Esophagus squamous epithelium (tissue), 4 donors: ENCODE measurements around the gene MUSTN1.

Experiments
- CTCF ChIP-seq, 6 experiments: fragments of 450-650 bp in 4 of 6; fragments of 200-600 bp in 2 of 6; sonication (generic) in 2 of 6; IDR thresholded peaks; one replicate each; pipeline ENCODE4 v1.5.1; 2016 to 2019; ENCODE audit warnings: antibody characterized with exemption in 6 of 6, mild to moderate bottlenecking in 4 of 6, moderate library complexity in 4 of 6
- POLR2A ChIP-seq, 4 donors: fragments of 450-650 bp; IDR thresholded peaks; one replicate each; pipeline ENCODE4 v1.6.1; 2017; ENCODE audit warnings: antibody characterized with exemption in 4 of 4, mild to moderate bottlenecking in 4 of 4, moderate library complexity in 3 of 4

DNA sequence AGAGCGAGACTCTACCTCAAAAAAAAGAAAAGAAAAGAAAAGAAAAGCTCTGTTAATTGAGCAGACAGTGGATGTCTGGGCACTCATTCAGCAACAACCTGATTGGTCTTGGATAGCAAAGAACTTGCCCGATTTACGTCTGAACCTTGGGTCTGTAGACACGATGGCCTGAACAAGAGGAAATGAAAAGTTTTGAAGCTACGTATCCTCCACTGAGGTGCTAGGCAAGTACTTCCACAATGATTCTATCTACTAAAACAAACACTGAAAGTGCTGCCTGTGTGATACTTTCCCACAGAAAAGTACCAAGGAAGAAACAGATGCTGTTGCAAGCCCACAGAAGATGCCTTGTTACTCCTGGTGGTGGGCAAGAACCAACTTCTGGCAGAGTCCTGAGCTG is 21.8 kb upstream of the MUSTN1 start:
- TF ChIP-seq POLR2A (IDR thresholded peaks at IDR 0.05) (no peak), CTCF (IDR thresholded peaks at IDR 0.05) (no peak)
